Ishikawa (cell line): ENCODE results near the gene UTF1.

Source experiments
- CEBPB ChIP-seq: IDR thresholded peaks from 2 replicates; pipeline ENCODE4 v1.6.1; 2012
- CREB1 ChIP-seq: IDR thresholded peaks from 2 replicates; pipeline ENCODE4 v1.6.1; 2012; ENCODE audit warnings: low read depth
- EGR1 ChIP-seq: IDR thresholded peaks from 2 replicates; pipeline ENCODE4 v1.6.1; 2012
- EP300 ChIP-seq: IDR thresholded peaks from 2 replicates; pipeline ENCODE4 v1.6.1; 2012; ENCODE audit warnings: borderline replicate concordance
- FOXM1 ChIP-seq: IDR thresholded peaks from 2 replicates; pipeline ENCODE4 v1.6.1; 2012; ENCODE audit warnings: low read depth, borderline replicate concordance
- NFIC ChIP-seq: IDR thresholded peaks from 2 replicates; pipeline ENCODE4 v1.6.1; 2012
- RAD21 ChIP-seq: IDR thresholded peaks from 2 replicates; pipeline ENCODE4 v1.6.1; 2012; ENCODE audit warnings: low read depth
- REST ChIP-seq: IDR thresholded peaks from 2 replicates; pipeline ENCODE4 v1.6.1; 2012; ENCODE audit warnings: low read depth, mild to moderate bottlenecking
- TAF1 ChIP-seq: IDR thresholded peaks from 2 replicates; pipeline ENCODE4 v1.6.1; 2012; ENCODE audit warnings: low read depth, mild to moderate bottlenecking
- TCF12 ChIP-seq: IDR thresholded peaks from 2 replicates; pipeline ENCODE4 v1.6.1; 2012; ENCODE audit warnings: low read depth
- TEAD4 ChIP-seq: IDR thresholded peaks from 2 replicates; pipeline ENCODE4 v1.6.1; 2012
- USF1 ChIP-seq: IDR thresholded peaks from 2 replicates; pipeline ENCODE4 v1.6.1; 2012
- YY1 ChIP-seq: IDR thresholded peaks from 2 replicates; pipeline ENCODE4 v1.6.1; 2012; ENCODE audit warnings: low read depth
- ZBTB7A ChIP-seq: IDR thresholded peaks from 2 replicates; pipeline ENCODE4 v1.6.1; 2012; ENCODE audit warnings: low read depth
- TF ChIP-seq, protein P1 (sequence below): IDR thresholded peaks from 2 replicates; pipeline ENCODE4 v1.6.1; 2012

UTF1 gene

GRCh38 chr10:133272301-133272963 lies 42.4 kb downstream of the UTF1 start:
- TF ChIP-seq YY1 (no peak), CEBPB (no peak), TCF12 (no peak), FOXM1 (no peak), EP300 (no peak), RAD21 (no peak), CREB1 (no peak), EGR1 (no peak), TAF1 (no peak)
- TF ChIP-seq, protein P1, sequence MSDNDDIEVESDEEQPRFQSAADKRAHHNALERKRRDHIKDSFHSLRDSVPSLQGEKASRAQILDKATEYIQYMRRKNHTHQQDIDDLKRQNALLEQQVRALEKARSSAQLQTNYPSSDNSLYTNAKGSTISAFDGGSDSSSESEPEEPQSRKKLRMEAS: no peak

GRCh38 chr10:133272964-133273420 lies 43.0 kb downstream of the UTF1 start:
- no peak for TF ChIP-seq RAD21
- no peak for TF ChIP-seq FOXM1
- no peak for TF ChIP-seq USF1
- TF ChIP-seq YY1: no peak
- no peak for TF ChIP-seq TEAD4
- no peak for TF ChIP-seq EP300
- no peak for TF ChIP-seq NFIC
- TF ChIP-seq ZBTB7A: no peak
- TF ChIP-seq REST: no peak
- TF ChIP-seq CEBPB: no peak
- TF ChIP-seq TCF12: no peak
- TF ChIP-seq TAF1: no peak
- TF ChIP-seq, protein P1: no peak
- TF ChIP-seq CREB1: no peak
- no peak for TF ChIP-seq EGR1

DNA sequence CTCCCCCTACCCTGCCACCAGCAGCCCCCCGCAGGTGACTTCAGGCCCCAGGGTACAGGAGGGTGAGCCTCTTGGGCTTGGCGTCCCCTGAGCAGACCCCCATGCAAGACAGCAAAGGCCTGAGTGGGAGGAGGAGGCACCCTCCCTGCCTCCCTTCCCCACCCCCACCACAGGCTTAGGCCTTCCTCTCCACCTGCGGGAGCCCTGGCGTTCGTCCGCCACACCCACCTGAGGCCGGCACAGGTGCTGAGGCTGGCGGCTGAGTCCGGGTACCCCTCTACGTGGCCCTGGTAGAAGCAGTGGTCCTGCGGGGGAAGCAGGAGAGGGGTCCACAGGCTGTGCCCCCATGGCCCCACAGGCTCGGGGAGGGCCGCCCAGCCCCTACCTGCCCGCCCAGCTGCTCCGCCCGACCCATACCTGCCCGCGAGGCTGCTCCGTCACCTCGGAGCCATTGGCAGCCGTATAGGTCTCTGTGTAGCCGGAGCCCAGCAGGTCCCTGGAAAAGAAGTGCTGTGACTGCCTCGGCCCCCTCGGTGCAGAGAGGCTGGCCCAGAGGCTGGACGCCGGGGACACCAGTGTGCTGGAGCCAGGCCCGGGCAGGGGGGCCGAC lies 43.6 kb downstream of the UTF1 start:
- TF ChIP-seq YY1 (no peak), USF1 (no peak), TAF1 (no peak), FOXM1 (no peak)

- no peak for TF ChIP-seq EGR1
- TF ChIP-seq CEBPB: no peak
- no peak for TF ChIP-seq USF1
- TF ChIP-seq NFIC: no peak
- TF ChIP-seq TEAD4: no peak
- TF ChIP-seq TCF12: no peak
- TF ChIP-seq YY1: no peak
- TF ChIP-seq, protein P1: no peak
- no peak for TF ChIP-seq TAF1
- TF ChIP-seq EP300: no peak
- TF ChIP-seq RAD21: no peak
- TF ChIP-seq FOXM1: no peak
These were observed 45.0 kb downstream of the UTF1 start for GRCh38 chr10:133274751-133275683.

- no peak for TF ChIP-seq USF1
- TF ChIP-seq, protein P1: no peak
- TF ChIP-seq EP300: no peak
These were observed 45.7 kb downstream of the UTF1 start for GRCh38 chr10:133275684-133276092.

GRCh38 chr10:133276100-133276434 lies 46.0 kb downstream of the UTF1 start:
- TF ChIP-seq, protein P1: no peak
- no peak for TF ChIP-seq RAD21
- no peak for TF ChIP-seq TCF12
